ENCODE results near the gene HOXD4. TPM values are rescaled to one million over a fixed set of nuclear protein-coding genes. Genes with fewer than 3 reads are reported as not detected.

Gene HOXD4
- total RNA-seq, 1 experiment from 2014 or later, result 0.61 TPM

DNA sequence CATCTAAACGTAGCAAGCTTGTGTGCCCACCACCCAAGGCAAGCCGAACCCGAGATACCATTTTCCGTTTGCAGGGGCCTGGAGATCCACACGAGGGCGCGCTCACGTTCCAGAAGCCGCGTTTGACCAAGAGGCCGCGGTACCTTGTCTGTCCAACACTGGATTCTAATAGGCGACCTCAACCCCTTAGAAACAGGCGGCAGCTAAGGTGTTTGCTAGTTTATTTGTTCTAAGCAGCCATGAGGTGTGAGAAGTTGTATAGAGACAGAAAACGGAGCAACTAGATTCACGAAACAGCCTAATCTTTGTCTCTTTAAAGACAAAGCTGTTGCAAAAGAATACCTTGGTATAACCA is 40.1 kb upstream of the HOXD4 start:
- no TSS peak for BruUV-seq (replicated peaks)
- no peaks in the 10 kb centered on the region for H3K27me3 ChIP-seq (ENCODE audit: insufficient read depth, low read length)

More for the DNA sequence above, 40.1 kb upstream of the HOXD4 start:
- DNase-seq (ENCODE audit: low read depth, low spot score) (no peak), ATAC-seq (peak; percentile 82)
- H3K4me1 ChIP-seq (ENCODE audit: control insufficient read depth in 1 of 2, insufficient read depth in 2 of 2, low read length in 2 of 2), result peaks cover 0 to 17% of the 10 kb centered on the region in 2 experiments; a peak in 1 of 4 replicates
- H3K27ac ChIP-seq (ENCODE audit: low read depth, low read length), result no peak overlapping the region
- H3K36me3 ChIP-seq (ENCODE audit: control insufficient read depth in 1 of 2, insufficient read depth in 2 of 2, low read length in 2 of 2), result no peaks in the 10 kb centered on the region
- H3K79me2 ChIP-seq (ENCODE audit: insufficient read depth, low read length), result no peaks in the 10 kb centered on the region
- H4K20me1 ChIP-seq (ENCODE audit: insufficient read depth), result no peaks in the 10 kb centered on the region
- H3K9me2 ChIP-seq (ENCODE audit: insufficient read depth), result no peaks in the 10 kb centered on the region
- peak overlapping the region; percentile 37 for H3K4me2 ChIP-seq (ENCODE audit: low read length)
- H3K9ac ChIP-seq (ENCODE audit: low read length), result no peak overlapping the region
- H3K9me3 ChIP-seq (ENCODE audit: control insufficient read depth in 1 of 2, insufficient read depth in 1 of 2, low read depth in 1 of 2, low read length in 2 of 2), result no peaks in the 10 kb centered on the region
- H2AFZ ChIP-seq (ENCODE audit: low read depth, low read length, poor library complexity, severe bottlenecking), result peak overlapping the region; percentile 88
- ChIA-PET CTCF (interaction anchor here (0.6 to 2.2 kb wide), 9 partner anchors 9 to 543 kb away, joined by 3 to 11 read pairs (median 7); no protein-coding TSS in a partner anchor), POLR2A (no interaction called here), RAD21 (ENCODE audit: low non-redundant PET in 1 of 2, low total read pairs in 2 of 2, uncharacterized antibody in 2 of 2, unreplicated experiment in 2 of 2) (no interaction called here)
- TF ChIP-seq, protein P1, sequence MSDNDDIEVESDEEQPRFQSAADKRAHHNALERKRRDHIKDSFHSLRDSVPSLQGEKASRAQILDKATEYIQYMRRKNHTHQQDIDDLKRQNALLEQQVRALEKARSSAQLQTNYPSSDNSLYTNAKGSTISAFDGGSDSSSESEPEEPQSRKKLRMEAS (IDR thresholded peaks at IDR 0.05), result 0 out of 2 replicates have a peak, but pooled peaks have one; percentile 25
- TF ChIP-seq, protein P2, sequence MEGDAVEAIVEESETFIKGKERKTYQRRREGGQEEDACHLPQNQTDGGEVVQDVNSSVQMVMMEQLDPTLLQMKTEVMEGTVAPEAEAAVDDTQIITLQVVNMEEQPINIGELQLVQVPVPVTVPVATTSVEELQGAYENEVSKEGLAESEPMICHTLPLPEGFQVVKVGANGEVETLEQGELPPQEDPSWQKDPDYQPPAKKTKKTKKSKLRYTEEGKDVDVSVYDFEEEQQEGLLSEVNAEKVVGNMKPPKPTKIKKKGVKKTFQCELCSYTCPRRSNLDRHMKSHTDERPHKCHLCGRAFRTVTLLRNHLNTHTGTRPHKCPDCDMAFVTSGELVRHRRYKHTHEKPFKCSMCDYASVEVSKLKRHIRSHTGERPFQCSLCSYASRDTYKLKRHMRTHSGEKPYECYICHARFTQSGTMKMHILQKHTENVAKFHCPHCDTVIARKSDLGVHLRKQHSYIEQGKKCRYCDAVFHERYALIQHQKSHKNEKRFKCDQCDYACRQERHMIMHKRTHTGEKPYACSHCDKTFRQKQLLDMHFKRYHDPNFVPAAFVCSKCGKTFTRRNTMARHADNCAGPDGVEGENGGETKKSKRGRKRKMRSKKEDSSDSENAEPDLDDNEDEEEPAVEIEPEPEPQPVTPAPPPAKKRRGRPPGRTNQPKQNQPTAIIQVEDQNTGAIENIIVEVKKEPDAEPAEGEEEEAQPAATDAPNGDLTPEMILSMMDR (IDR thresholded peaks at IDR 0.05 in 2 of 3, conservative IDR thresholded peaks at IDR 0.05 in 1 of 3; ENCODE audit: borderline replicate concordance in 1 of 3, insufficient read depth in 1 of 3, low read depth in 2 of 3, low read length in 2 of 3), result peak; percentile 73 to 88 (median 86)
- TF ChIP-seq ELF1 (IDR thresholded peaks at IDR 0.05; ENCODE audit: borderline replicate concordance, low read depth) (no peak), RAD21 (IDR thresholded peaks at IDR 0.05; ENCODE audit: low read depth) (peak; percentile 60), CBX3 (IDR thresholded peaks at IDR 0.05; ENCODE audit: low read depth) (no peak), CEBPB (IDR thresholded peaks at IDR 0.05; ENCODE audit: low read depth) (no peak), YY1 (IDR thresholded peaks at IDR 0.05; ENCODE audit: extremely low read depth, insufficient replicate concordance, low read depth, low read length) (peak; percentile 55)
- no peak overlapping the region for H3K4me3 ChIP-seq (replicated peaks in 1 of 2; ENCODE audit: low read depth in 1 of 2, low read length in 2 of 2)
- intact Hi-C loops (cut with micrococcal nuclease), result no loop called here
